OCI-LY3 (cell line): Measurements from ENCODE around the gene TULP4.

ENCODE experiments used
- H2AFZ ChIP-seq: fragments of 200-600, 300-600 bp; shearing (Covaris generic); 2 replicates; pipeline ENCODE4 v1.6.0; 2014; ENCODE audit warnings: antibody characterized with exemption, low read depth, low read length
- H3K27ac ChIP-seq: fragments of 200-600, 300-600 bp; sonication (generic); 2 replicates; pipeline ENCODE4 v1.5.1; 2014; ENCODE audit warnings: mild to moderate bottlenecking, low read length, moderate library complexity, mixed read lengths
- H3K27me3 ChIP-seq: fragments of 200-600, 300-600 bp; sonication (generic); 2 replicates; pipeline ENCODE4 v1.6.1; 2014; ENCODE audit warnings: low read depth, low read length, mixed read lengths
- H3K36me3 ChIP-seq: fragments of 200-600, 300-600 bp; sonication (generic); replicated peaks from 2 replicates; pipeline ENCODE3; 2014; ENCODE audit warnings: low read depth, low read length, mixed read lengths
- H3K4me1 ChIP-seq: fragments of 300-600, 200-600 bp; sonication (generic); 2 replicates; pipeline ENCODE4 v1.6.1; 2014; ENCODE audit warnings: low read length, mixed read lengths
- H3K4me2 ChIP-seq: fragments of 200-600, 300-600 bp; sonication (generic); 2 replicates; pipeline ENCODE4 v1.6.1; 2014; ENCODE audit warnings: low read length, mixed read lengths
- H3K4me3 ChIP-seq: fragments of 300-600, 200-600 bp; sonication (generic); 2 replicates; pipeline ENCODE4 v1.5.1; 2014; ENCODE audit warnings: antibody characterized with exemption, mild to moderate bottlenecking, low read length, moderate library complexity
- H3K79me2 ChIP-seq: fragments of 300-600, 200-600 bp; shearing (Covaris generic); 2 replicates; pipeline ENCODE4 v1.6.1; 2014; ENCODE audit warnings: mild to moderate bottlenecking, low read length, mixed read lengths
- H3K9ac ChIP-seq: fragments of 300-600, 200-600 bp; shearing (Covaris generic); 2 replicates; pipeline ENCODE4 v1.6.0; 2014; ENCODE audit warnings: mild to moderate bottlenecking, low read length, moderate library complexity
- H3K9me3 ChIP-seq: fragments of 200-600, 300-600 bp; shearing (Covaris generic); 2 replicates; pipeline ENCODE4 v1.6.1; 2014; ENCODE audit warnings: low read length, mixed read lengths; ENCODE audit not compliant: insufficient read depth
- H4K20me1 ChIP-seq: fragments of 200-600, 300-600 bp; sonication (generic); 2 replicates; pipeline ENCODE4 v1.6.1; 2016; ENCODE audit warnings: low read length, mixed read lengths; ENCODE audit not compliant: insufficient read depth
- CTCF ChIP-seq: fragments of 200-600, 300-600 bp; sonication (generic); IDR thresholded peaks from 2 replicates; pipeline ENCODE4 v1.5.1; 2014; ENCODE audit warnings: antibody characterized with exemption, low read length, low read depth
- EZH2phosphoT487 ChIP-seq: fragments of 200-600 bp; shearing (Covaris generic); IDR thresholded peaks from 2 replicates; pipeline ENCODE4 v1.6.1; 2018; ENCODE audit warnings: antibody characterized with exemption, mixed run types, low read depth

The TULP4 gene

GRCh38 chr6:158312165-158312564 lies at the start of gene TULP4:
Gene TULP4, plus strand, starts transcription at chr6:158312465. Its CDS starts 1,552 bp downstream, at chr6:158314017.
- Histone ChIP-seq H4K20me1 (no peaks in the 10 kb centered on the region), H3K79me2 (no peaks in the 10 kb centered on the region), H3K4me1 (0 out of 2 replicates have a peak, but pooled peaks cover 2% of the 10 kb centered on the region), H3K4me3 (no peak within 1 kb of the TSS), H3K27ac (no peak within 1 kb of the TSS), H3K9ac (no peak within 1 kb of the TSS), H3K27me3 (no peaks in the 10 kb centered on the region), H3K36me3 (peaks cover 3% of the 10 kb centered on the region), H3K4me2 (no peak within 1 kb of the TSS), H2AFZ (no peak within 1 kb of the TSS), H3K9me3 (no peaks in the 10 kb centered on the region)
- no peak for TF ChIP-seq CTCF
- no peak for TF ChIP-seq EZH2phosphoT487

- Histone ChIP-seq H2AFZ (no peak overlapping the region), H3K79me2 (peaks cover 6% of the 10 kb centered on the region; the same call in 1 of the 2 replicates), H3K27me3 (no peaks in the 10 kb centered on the region), H3K4me3 (no peak overlapping the region), H3K4me2 (no peak overlapping the region), H3K36me3 (no peaks in the 10 kb centered on the region), H3K4me1 (peaks cover 11% of the 10 kb centered on the region), H3K27ac (no peak overlapping the region), H3K9me3 (no peaks in the 10 kb centered on the region), H4K20me1 (0 out of 2 replicates have a peak, but pooled peaks cover 6% of the 10 kb centered on the region), H3K9ac (no peak overlapping the region)
- no peak for TF ChIP-seq EZH2phosphoT487
- no peak for TF ChIP-seq CTCF
These were observed 49.5 kb upstream of the TULP4 start for GRCh38 chr6:158262755-158263154.

- Histone ChIP-seq H3K36me3 (no peaks in the 10 kb centered on the region), H3K4me3 (no peak overlapping the region), H4K20me1 (0 out of 2 replicates have a peak, but pooled peaks cover 6% of the 10 kb centered on the region), H2AFZ (no peak overlapping the region), H3K9ac (no peak overlapping the region), H3K4me1 (peaks cover 9% of the 10 kb centered on the region), H3K4me2 (no peak overlapping the region), H3K79me2 (no peaks in the 10 kb centered on the region), H3K27ac (no peak overlapping the region), H3K9me3 (no peaks in the 10 kb centered on the region), H3K27me3 (no peaks in the 10 kb centered on the region)
- TF ChIP-seq EZH2phosphoT487 = no peak
- TF ChIP-seq CTCF = no peak
These were observed 48.1 kb upstream of the TULP4 start for GRCh38 chr6:158264180-158264579.

- Histone ChIP-seq H3K4me2 (no peak overlapping the region), H3K27me3 (no peaks in the 10 kb centered on the region), H3K36me3 (no peaks in the 10 kb centered on the region), H4K20me1 (no peaks in the 10 kb centered on the region), H3K4me3 (no peak overlapping the region), H3K79me2 (0 out of 2 replicates have a peak, but pooled peaks cover 4% of the 10 kb centered on the region), H3K27ac (no peak overlapping the region), H3K9me3 (no peaks in the 10 kb centered on the region), H3K9ac (no peak overlapping the region), H2AFZ (no peak overlapping the region), H3K4me1 (peaks cover 6% of the 10 kb centered on the region)
- TF ChIP-seq EZH2phosphoT487 (no peak), CTCF (no peak)
These were observed 46.1 kb upstream of the TULP4 start for GRCh38 chr6:158266131-158266530.
